Testis (tissue), 3 donors: ENCODE measurements around the gene EMC8. TPM values are rescaled to one million over a fixed set of nuclear protein-coding genes. Genes with fewer than 3 reads are reported as not detected.

Source experiments
- DNase-seq: peaks from one replicate; pipeline ENCODE4 v3.0.0-alpha.2; 2019
- H3K27ac ChIP-seq, 2 donors: fragments of 200-600 bp; sonication (generic); one replicate each; pipeline ENCODE4 v1.5.1; 2019
- H3K27me3 ChIP-seq: fragments of 200-600 bp; sonication (generic); one replicate; pipeline ENCODE4 v1.5.1; 2019
- H3K36me3 ChIP-seq: fragments of 200-600 bp; sonication (generic); one replicate; pipeline ENCODE4 v1.5.1; 2017; ENCODE audit warnings: low read depth; ENCODE audit errors: missing control alignments
- H3K4me1 ChIP-seq: fragments of 200-600 bp; sonication (generic); one replicate; pipeline ENCODE4 v1.5.1; 2019
- H3K4me3 ChIP-seq, 2 donors: fragments of 200-600 bp; sonication (generic); one replicate each; pipeline ENCODE4 v1.5.1; 2017 to 2019
- H3K9me3 ChIP-seq: fragments of 200-600 bp; sonication (generic); one replicate; pipeline ENCODE4 v1.5.1; 2017
- POLR2A ChIP-seq: fragments of 450-650 bp; IDR thresholded peaks from one replicate; pipeline ENCODE4 v1.6.1; 2017; ENCODE audit warnings: antibody characterized with exemption, mild to moderate bottlenecking, moderate library complexity
- WGBS, 2 donors: methylation state at CpG; one replicate each; pipeline ENCODE4 v1.1.5; 2018; 5-methylcytosine and 5-hydroxymethylcytosine counted together
- intact Hi-C: fragments of 100-400 bp; cut with DNase I; formaldehyde crosslinking; loops from one replicate; pipeline ENCODE4 v1.15.1; 2023; ENCODE audit warnings: low total_unique reads
- polyA plus RNA-seq: library from polyadenylated mRNA; stranded (reverse); fragments of 350-450 nt; fragmentation: Illumina TruSeq; extraction: RNeasy Lipid Tissue Mini Kit (QIAGEN cat#74804); gene quantifications from one replicate; pipeline ENCODE4 v1.2.3, GENCODE V29; 2014; ENCODE audit warnings: low read depth, low replicate concordance; ENCODE audit not compliant: insufficient read depth
- total RNA-seq, 2 donors: library from RNA; depleted of rRNA; stranded (reverse); fragments of >200 nt; gene quantifications; one replicate each; pipeline ENCODE4 v1.2.3, GENCODE V29; 2016
- TF ChIP-seq, protein P1 (sequence below), 3 experiments: fragments of 450-650 bp in 2 of 3; fragments of 200-600 bp in 1 of 3; sonication (generic) in 1 of 3; IDR thresholded peaks; one replicate each; pipeline ENCODE4 v1.5.1; 2016 to 2019; ENCODE audit warnings: antibody characterized with exemption in 3 of 3, mild to moderate bottlenecking in 2 of 3, moderate library complexity in 1 of 3

Gene EMC8
- total and polyA plus RNA-seq, 3 donors from 2014 or later: 38.7 to 57.3 (median 44.2) TPM

DNA sequence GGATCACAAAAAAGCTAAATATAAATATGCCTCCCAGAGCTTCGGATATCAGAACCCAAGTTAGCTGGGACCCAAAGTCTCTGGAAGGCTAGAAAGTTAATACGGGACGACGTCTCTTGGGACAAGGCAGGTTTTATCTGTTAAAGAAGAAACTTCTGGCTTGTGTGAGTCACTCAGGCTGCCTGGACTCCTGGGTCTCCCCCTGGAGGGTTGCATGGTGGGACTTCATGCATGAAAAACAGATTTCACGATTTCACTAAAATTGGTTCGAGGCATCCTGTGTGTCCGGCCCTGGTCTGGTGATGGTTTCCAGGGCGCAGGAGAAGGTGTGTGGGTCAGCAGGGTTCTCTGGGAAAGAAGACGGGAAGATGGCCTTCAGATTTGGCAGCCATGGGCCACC is 47.1 kb upstream of the EMC8 start:
- no peaks in the 10 kb centered on the region for H3K4me1 ChIP-seq
- TF ChIP-seq, protein P1, sequence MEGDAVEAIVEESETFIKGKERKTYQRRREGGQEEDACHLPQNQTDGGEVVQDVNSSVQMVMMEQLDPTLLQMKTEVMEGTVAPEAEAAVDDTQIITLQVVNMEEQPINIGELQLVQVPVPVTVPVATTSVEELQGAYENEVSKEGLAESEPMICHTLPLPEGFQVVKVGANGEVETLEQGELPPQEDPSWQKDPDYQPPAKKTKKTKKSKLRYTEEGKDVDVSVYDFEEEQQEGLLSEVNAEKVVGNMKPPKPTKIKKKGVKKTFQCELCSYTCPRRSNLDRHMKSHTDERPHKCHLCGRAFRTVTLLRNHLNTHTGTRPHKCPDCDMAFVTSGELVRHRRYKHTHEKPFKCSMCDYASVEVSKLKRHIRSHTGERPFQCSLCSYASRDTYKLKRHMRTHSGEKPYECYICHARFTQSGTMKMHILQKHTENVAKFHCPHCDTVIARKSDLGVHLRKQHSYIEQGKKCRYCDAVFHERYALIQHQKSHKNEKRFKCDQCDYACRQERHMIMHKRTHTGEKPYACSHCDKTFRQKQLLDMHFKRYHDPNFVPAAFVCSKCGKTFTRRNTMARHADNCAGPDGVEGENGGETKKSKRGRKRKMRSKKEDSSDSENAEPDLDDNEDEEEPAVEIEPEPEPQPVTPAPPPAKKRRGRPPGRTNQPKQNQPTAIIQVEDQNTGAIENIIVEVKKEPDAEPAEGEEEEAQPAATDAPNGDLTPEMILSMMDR (IDR thresholded peaks at IDR 0.05): no peak
- TF ChIP-seq POLR2A: no peak
- no peaks in the 10 kb centered on the region for H3K9me3 ChIP-seq
- intact Hi-C loops: no loop called here
- H3K36me3 ChIP-seq: no peaks in the 10 kb centered on the region
- no peak overlapping the region for H3K27ac ChIP-seq
- no peaks in the 10 kb centered on the region for H3K27me3 ChIP-seq
- WGBS, 2 donors: 87 to 93% methylated on average over 9 of the region's 9 CpGs
- H3K4me3 ChIP-seq: no peak overlapping the region
- no peak for DNase-seq

DNA sequence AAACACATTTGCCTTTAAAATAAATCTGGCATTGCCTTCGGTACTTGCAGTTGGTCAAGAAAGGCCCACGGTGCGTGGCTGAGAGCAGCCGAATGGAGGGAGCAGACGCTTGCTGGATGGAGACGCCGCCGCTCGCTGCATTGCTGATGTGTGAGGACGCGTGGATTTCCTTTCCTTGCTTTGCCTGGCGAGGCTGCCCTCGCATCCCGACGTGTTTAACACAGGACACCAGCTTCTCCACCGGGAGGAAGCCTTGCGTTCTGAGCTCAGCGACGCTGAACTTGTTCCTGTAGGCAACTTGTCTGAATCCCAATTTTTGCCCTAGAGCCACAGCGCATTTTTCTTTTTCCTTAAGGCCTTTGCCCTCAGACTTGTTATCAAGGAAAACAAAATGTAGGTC is 45.9 kb upstream of the EMC8 start:
- Histone ChIP-seq H3K27me3 (no peaks in the 10 kb centered on the region), H3K9me3 (no peaks in the 10 kb centered on the region), H3K36me3 (no peaks in the 10 kb centered on the region), H3K4me3 (peak overlapping the region in 1 of 2 donors; percentile 31), H3K4me1 (no peaks in the 10 kb centered on the region), H3K27ac (no peak overlapping the region)
- no peak for TF ChIP-seq POLR2A
- TF ChIP-seq, protein P1 (IDR thresholded peaks at IDR 0.05): no peak
- peak; percentile 26 for DNase-seq
- 25 to 59% methylated on average over 20 of the region's 20 CpGs for WGBS, 2 donors
- intact Hi-C loops: no loop called here

DNA sequence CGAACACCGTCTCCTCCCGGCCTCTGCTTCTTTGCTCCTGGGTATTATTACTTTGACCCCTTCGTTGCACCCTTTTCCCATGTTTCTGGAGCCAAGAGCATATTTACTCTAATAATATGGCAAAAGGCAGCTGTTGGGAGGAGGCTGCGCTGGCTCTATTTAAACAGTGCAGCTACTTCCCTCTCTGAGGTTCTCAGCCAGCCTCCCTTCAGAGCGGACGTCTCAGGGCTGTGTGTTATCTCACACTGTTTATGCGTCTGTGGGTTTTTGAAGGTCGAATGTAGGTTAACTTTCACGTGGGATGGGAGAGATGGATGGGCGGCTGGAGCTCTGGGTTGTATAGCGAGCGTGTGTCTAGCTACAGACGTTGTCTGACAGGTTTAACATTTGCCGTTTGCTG is 45.4 kb upstream of the EMC8 start:
- no peak for DNase-seq
- TF ChIP-seq POLR2A: no peak
- TF ChIP-seq, protein P1 (IDR thresholded peaks at IDR 0.05): no peak
- Histone ChIP-seq H3K36me3 (no peaks in the 10 kb centered on the region), H3K27ac (no peak overlapping the region), H3K4me1 (no peaks in the 10 kb centered on the region), H3K4me3 (peak overlapping the region in 1 of 2 donors; percentile 31), H3K27me3 (no peaks in the 10 kb centered on the region), H3K9me3 (no peaks in the 10 kb centered on the region)
- 8 to 15% methylated on average over 14 to 15 of the region's 15 CpGs for WGBS, 2 donors
- intact Hi-C loops: no loop called here

DNA sequence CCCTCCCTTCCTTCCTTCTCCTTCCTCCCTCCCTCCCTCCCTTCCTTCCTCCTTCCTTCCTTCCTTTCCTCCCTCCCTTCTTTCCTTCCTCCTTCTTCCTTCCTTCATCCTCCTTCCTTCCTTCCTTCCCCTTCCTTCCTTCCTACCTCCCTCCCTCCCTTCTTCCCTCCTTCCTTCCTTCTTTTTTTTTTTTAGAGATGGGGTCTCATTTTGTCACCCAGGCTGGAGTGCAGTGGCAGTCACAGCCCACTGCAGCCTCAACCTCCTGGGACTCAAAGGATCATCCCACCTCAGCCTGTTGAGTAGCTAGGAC is 44.8 kb upstream of the EMC8 start:
- H3K9me3 ChIP-seq: no peaks in the 10 kb centered on the region
- DNase-seq: no peak
- H3K4me3 ChIP-seq: no peak overlapping the region
- intact Hi-C loops: no loop called here
- H3K36me3 ChIP-seq: no peaks in the 10 kb centered on the region
- no peak overlapping the region for H3K27ac ChIP-seq
- H3K27me3 ChIP-seq: no peaks in the 10 kb centered on the region
- no peak for TF ChIP-seq POLR2A
- TF ChIP-seq, protein P1 (IDR thresholded peaks at IDR 0.05): no peak
- H3K4me1 ChIP-seq: no peaks in the 10 kb centered on the region

DNA sequence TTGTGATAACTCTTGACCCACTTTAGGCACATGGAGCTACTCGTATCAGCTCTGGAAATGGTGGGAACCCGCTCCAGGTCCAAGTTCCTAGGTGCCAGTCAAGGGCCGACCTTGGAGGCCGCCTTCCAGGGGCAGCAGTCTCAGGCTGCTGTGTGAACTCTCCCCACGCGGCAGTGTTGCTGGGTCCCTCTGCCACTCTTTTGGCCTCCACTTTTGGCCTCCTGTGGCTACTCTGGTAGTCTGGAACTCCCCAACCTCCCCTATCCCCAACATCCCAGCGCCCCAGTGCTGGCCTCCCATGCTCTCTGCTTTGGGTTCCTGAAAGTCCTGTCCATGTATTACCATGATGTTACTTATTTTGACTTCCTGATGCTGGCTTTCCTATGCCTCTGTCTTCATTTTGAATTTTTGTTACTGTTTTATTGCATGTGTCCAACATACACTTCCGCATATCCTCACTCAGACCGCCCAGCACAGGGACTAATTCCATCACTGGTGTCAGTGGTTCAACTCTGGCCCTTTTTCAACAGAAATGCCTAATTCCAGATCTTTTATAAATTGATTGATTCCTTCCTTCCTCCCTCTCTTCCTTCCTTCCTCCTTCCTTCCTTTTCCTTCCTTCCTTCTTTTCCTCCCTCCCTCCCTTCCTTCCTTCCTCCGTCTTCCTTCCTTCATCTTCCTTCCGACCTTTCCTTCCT is 44.3 kb upstream of the EMC8 start:
- H3K4me3 ChIP-seq: no peak overlapping the region
- no peaks in the 10 kb centered on the region for H3K27me3 ChIP-seq
- no peaks in the 10 kb centered on the region for H3K4me1 ChIP-seq
- WGBS, 2 donors: 93 to 95% methylated on average over 11 of the region's 11 CpGs
- no peak for DNase-seq
- intact Hi-C loops: no loop called here
- TF ChIP-seq, protein P1 (IDR thresholded peaks at IDR 0.05): no peak
- TF ChIP-seq POLR2A: no peak
- no peaks in the 10 kb centered on the region for H3K9me3 ChIP-seq
- no peak overlapping the region for H3K27ac ChIP-seq
- no peaks in the 10 kb centered on the region for H3K36me3 ChIP-seq
